HepG2 (cell line): ENCODE data around the gene PDZD7. TPM values are rescaled to one million over a fixed set of nuclear protein-coding genes. Genes with fewer than 3 reads are reported as not detected.

Experiments used
- ATAC-seq: fragments of 200-7000 bp; cut with Tn5 transposase; 3 replicates; pipeline ENCODE4 v1.9.1; 2020; ENCODE audit warnings: mild to moderate bottlenecking, moderate library complexity
- BruUV-seq: library from RNA; stranded (reverse); fragments of 400-500 nt; replicated peaks from 2 replicates; lab custom pipeline; 2021; lab: Mats Ljungman, UMichigan
- CTCF ChIA-PET: fragments of 300-600 bp; formaldehyde crosslinking; extraction: SDS; loops from one replicate; lab custom pipeline; 2021; ENCODE audit warnings: low total read pairs, inconsistent platforms, low intra/inter-chr PET ratio; lab: Yijun Ruan, JAX
- POLR2A ChIA-PET: fragments of 350-600 bp; sonication (Branson Sonifier 250); formaldehyde crosslinking; loops from one replicate; lab custom pipeline; 2020; ENCODE audit warnings: antibody characterized with exemption, inconsistent platforms; lab: Yijun Ruan, JAX
- DNase-seq: peaks from one replicate; pipeline ENCODE4 v3.0.0-alpha.2; 2015; ENCODE audit warnings: low spot score
- FAIRE-seq: peaks from 3 replicates; lab custom pipeline; 2011; peaks lifted over from hg19 to GRCh38; lab: Jason Lieb, UNC
- H2AFZ ChIP-seq: one replicate; pipeline ENCODE4 v1.6.1; 2011; ENCODE audit warnings: low read length, inconsistent platforms
- H3K27ac ChIP-seq: fragments of 300-600 bp; 3 replicates; pipeline ENCODE4 v1.8.0; 2011; ENCODE audit warnings: mixed run types, mild to moderate bottlenecking, mixed read lengths, low read length, inconsistent platforms; ENCODE audit not compliant: insufficient read depth; ENCODE audit errors: extremely low read length
- H3K27me3 ChIP-seq, 2 experiments: fragments of 200-600 bp in 1 of 2; 2 replicates in 1 of 2; 3 replicates in 1 of 2; pipeline versions ENCODE4 v1.6.0 to v1.8.0; 2011; ENCODE audit warnings: low read length in 2 of 2, mild to moderate bottlenecking in 2 of 2, moderate library complexity in 2 of 2, inconsistent platforms in 1 of 2; ENCODE audit not compliant: insufficient read depth in 2 of 2, control insufficient read depth in 1 of 2
- H3K36me3 ChIP-seq, 2 experiments: fragments of 200-600 bp in 1 of 2; replicated peaks in 1 of 2; 2 replicates in 1 of 2; 3 replicates in 1 of 2; pipeline versions ENCODE4 v1.5.1 to v1.8.0; 2011; ENCODE audit warnings: low read length in 2 of 2, inconsistent platforms in 1 of 2; ENCODE audit not compliant: insufficient read depth in 2 of 2, control insufficient read depth in 1 of 2
- H3K4me1 ChIP-seq: 2 replicates; pipeline ENCODE4 v1.5.1; 2012; ENCODE audit warnings: low read length, inconsistent platforms; ENCODE audit not compliant: insufficient read depth
- H3K4me2 ChIP-seq: 2 replicates; pipeline ENCODE4 v1.6.0; 2011; ENCODE audit warnings: low read depth, low read length, inconsistent platforms
- H3K4me3 ChIP-seq, 3 experiments: fragments of 200-600 bp in 1 of 3; sonication (generic), shearing (Covaris generic) in 1 of 3; replicated peaks in 1 of 3; 2 replicates each; pipeline ENCODE4 v1.5.1; 2011 to 2016; ENCODE audit warnings: low read length in 3 of 3, inconsistent platforms in 2 of 3, low read depth in 2 of 3, mild to moderate bottlenecking in 2 of 3, control low read depth in 1 of 3, mixed read lengths in 1 of 3; ENCODE audit not compliant: insufficient read depth in 1 of 3
- H3K79me2 ChIP-seq: one replicate; pipeline ENCODE4 v1.6.1; 2011; ENCODE audit warnings: low read length, inconsistent platforms; ENCODE audit not compliant: insufficient read depth
- H3K9ac ChIP-seq: 2 replicates; pipeline ENCODE4 v1.6.0; 2011; ENCODE audit warnings: mild to moderate bottlenecking, low read depth, low read length, inconsistent platforms; ENCODE audit not compliant: insufficient read depth
- H3K9me3 ChIP-seq: 2 replicates; pipeline ENCODE4 v1.5.1; 2012; ENCODE audit warnings: mild to moderate bottlenecking, low read length
- H4K20me1 ChIP-seq: 2 replicates; pipeline ENCODE4 v1.6.0; 2011; ENCODE audit warnings: inconsistent platforms, mild to moderate bottlenecking, low read length, moderate library complexity; ENCODE audit not compliant: insufficient read depth
- ATF4 ChIP-seq, 2 experiments: fragments of 450-650 bp in 1 of 2; sonication (generic) in 1 of 2; formaldehyde crosslinking; IDR thresholded peaks; 2 replicates each; pipeline versions ENCODE4 v1.5.0 to v1.8.0; 2020 to 2022; ENCODE audit warnings: mild to moderate bottlenecking in 1 of 2, missing genetic modification reagents in 1 of 2
- DBP ChIP-seq: sonication (generic); formaldehyde crosslinking; IDR thresholded peaks from 2 replicates; pipeline ENCODE4 v1.4.0; 2020; ENCODE audit warnings: missing genetic modification reagents; ENCODE audit errors: not compliant biosample characterization
- DMAP1 ChIP-seq: IDR thresholded peaks from 2 replicates; pipeline ENCODE4 v1.6.1; 2016
- GLMP ChIP-seq: sonication (generic); formaldehyde crosslinking; IDR thresholded peaks from 2 replicates; pipeline ENCODE4 v1.9.0; 2021; ENCODE audit warnings: missing genetic modification reagents, mild to moderate bottlenecking, borderline replicate concordance
- KDM1A ChIP-seq: IDR thresholded peaks from 2 replicates; pipeline ENCODE4 v1.6.1; 2016; ENCODE audit warnings: missing compliant biosample characterization
- POLR2AphosphoS5 ChIP-seq: IDR thresholded peaks from 2 replicates; pipeline ENCODE4 v1.6.1; 2012; ENCODE audit warnings: low read depth, low read length
- SNAPC5 ChIP-seq: sonication (generic); formaldehyde crosslinking; IDR thresholded peaks from 2 replicates; pipeline ENCODE4 v1.8.1; 2023; ENCODE audit warnings: mild to moderate bottlenecking, missing genetic modification reagents, borderline replicate concordance
- SOX5 ChIP-seq: IDR thresholded peaks from 2 replicates; pipeline ENCODE4 v1.6.1; 2016; ENCODE audit warnings: borderline replicate concordance
- ZNF280B ChIP-seq: sonication (generic); formaldehyde crosslinking; IDR thresholded peaks from 2 replicates; pipeline ENCODE4 v1.5.0; 2020; ENCODE audit warnings: missing genetic modification reagents, mild to moderate bottlenecking, borderline replicate concordance
- ZNF44 ChIP-seq: sonication (generic); formaldehyde crosslinking; IDR thresholded peaks from 2 replicates; pipeline ENCODE4 v1.5.1; 2020; ENCODE audit warnings: mild to moderate bottlenecking, missing genetic modification reagents
- ZNF740 ChIP-seq: sonication (generic); formaldehyde crosslinking; IDR thresholded peaks from 2 replicates; pipeline ENCODE4 v1.4.0; 2020; ENCODE audit warnings: missing genetic modification reagents
- ZNF768 ChIP-seq: sonication (generic); formaldehyde crosslinking; IDR thresholded peaks from 2 replicates; pipeline ENCODE4 v1.4.0; 2020; ENCODE audit warnings: missing genetic modification reagents
- ZNF784 ChIP-seq: sonication (generic); formaldehyde crosslinking; IDR thresholded peaks from 2 replicates; pipeline ENCODE4 v1.5.1; 2020; ENCODE audit warnings: missing genetic modification reagents, mild to moderate bottlenecking, borderline replicate concordance
- ZSCAN21 ChIP-seq: sonication (generic); formaldehyde crosslinking; IDR thresholded peaks from 2 replicates; pipeline ENCODE4 v1.8.0; 2022; ENCODE audit warnings: mild to moderate bottlenecking, missing genetic modification reagents, moderate library complexity, borderline replicate concordance
- WGBS: methylation state at CpG from one replicate; pipeline ENCODE4 v1.1.6; 2017; ENCODE audit warnings: low lambda C conversion rate; 5-methylcytosine and 5-hydroxymethylcytosine counted together
- in situ Hi-C: cut with HindIII; loops from 2 replicates; pipeline ENCODE4 v1.10.0; 2017; ENCODE audit warnings: low pct_unique_long_range_greater_than_20kb; ENCODE audit not compliant: extremely low pct_ligation_motif_present
- intact Hi-C: fragments of 100-400 bp; cut with micrococcal nuclease; formaldehyde crosslinking; loops from one replicate; pipeline ENCODE4 v1.10.0; 2022; ENCODE audit not compliant: unreplicated experiment
- polyA plus RNA-seq, 8 experiments: library from polyadenylated mRNA; depleted of rRNA in 3 of 8; stranded (reverse) in 7 of 8; unstranded in 1 of 8; fragments of >200 nt; fragmentation: Illumina TruSeq in 4 of 8; extraction: Trizol in 4 of 8; gene quantifications; 2 replicates each; pipeline versions ENCODE4 v1.2.1 to v1.2.3, GENCODE V29; 2011 to 2016; ENCODE audit warnings: low read depth in 4 of 8, missing spikeins in 1 of 8, mixed read lengths in 1 of 8; ENCODE audit not compliant: insufficient read depth in 1 of 8
- total RNA-seq, 5 experiments: library from RNA; depleted of rRNA; stranded (reverse); fragments of >200 nt; fragmentation: Illumina TruSeq; extraction: Trizol; gene quantifications; 2 replicates each; pipeline ENCODE4 v1.2.3, GENCODE V29; 2016; ENCODE audit warnings: low read depth in 1 of 5

The PDZD7 gene
- total and polyA plus RNA-seq, 2 of the 13 experiments (the other 11 are each of a cell fraction or from before 2014, with no cell fraction given), result 0.58 to 0.73 TPM

GRCh38 chr10:100997360-100998182 lies 33.4 kb downstream of the PDZD7 start:
- no TSS peak for BruUV-seq
- no peak for FAIRE-seq
- H3K27ac ChIP-seq, result peak overlapping the region; percentile 89
- 0% methylated on average over 28 of the region's 66 CpGs for WGBS
- in situ Hi-C loops, result no loop called here
- no peaks in the 10 kb centered on the region; the same call in 1 of the 2 replicates for H4K20me1 ChIP-seq
- peak; percentile 74 for DNase-seq
- peaks cover 30% of the 10 kb centered on the region for H3K79me2 ChIP-seq
- ChIA-PET CTCF (interaction anchor here (0.8 to 8.5 kb wide), 3 partner anchors 15 to 28 kb away, joined by 4 to 240 read pairs (median 4); partner anchors contain the start of gene SEMA4G), POLR2A (interaction anchor here (0.5 to 23.0 kb wide), 17 partner anchors 11 to 323 kb away, joined by 3 to 277 read pairs (median 5); partner anchors contain the start of genes KAZALD1, MRPL43, PDZD7 and SEMA4G)
- H3K27me3 ChIP-seq, result no peaks in the 10 kb centered on the region; a peak in 1 of 5 replicates
- peak overlapping the region; percentile 95 for H3K9ac ChIP-seq
- ATAC-seq, result peak; percentile 66
- H3K36me3 ChIP-seq, result peaks cover 10 to 13% of the 10 kb centered on the region in 2 experiments
- H2AFZ ChIP-seq, result no peak overlapping the region
- no peaks in the 10 kb centered on the region for H3K9me3 ChIP-seq
- peak overlapping the region; percentile 98 for H3K4me2 ChIP-seq
- intact Hi-C loops, result loop anchor here (1.0 kb wide), 1 partner anchor 15 kb away; no protein-coding TSS in a partner anchor
- peak overlapping the region; percentile 71 to 99 (median 91) for H3K4me3 ChIP-seq
- peaks cover 32% of the 10 kb centered on the region for H3K4me1 ChIP-seq
- peak; percentile 70; the same call in 1 of the 2 replicates for TF ChIP-seq ZNF280B (CRISPR knock-in tag)
- no peak; the same call in 1 of the 2 replicates for TF ChIP-seq POLR2AphosphoS5
- TF ChIP-seq DMAP1, result peak; percentile 71; the same call in 1 of the 2 replicates
- no peak; the same call in 1 of the 2 replicates for TF ChIP-seq ZNF784 (CRISPR knock-in tag)
- TF ChIP-seq ZNF740 (CRISPR knock-in tag), result no peak
- peak; percentile 23; the same call in 1 of the 2 replicates for TF ChIP-seq KDM1A (CRISPR knock-in tag)
- no peak for TF ChIP-seq DBP
- TF ChIP-seq SNAPC5, result no peak
- no peak for TF ChIP-seq ZNF44
- TF ChIP-seq ZSCAN21, result no peak
- TF ChIP-seq ATF4 (CRISPR knock-in tag; IDR thresholded peaks at IDR 0.05), result no peak
- TF ChIP-seq ZNF768 (CRISPR knock-in tag), result peak; percentile 35; the same call in 1 of the 2 replicates
- TF ChIP-seq GLMP (CRISPR knock-in tag), result no peak
- TF ChIP-seq SOX5 (CRISPR knock-in tag), result no peak
